CD4-positive, alpha-beta T cell (primary cell): ENCODE results near the gene ATP8A2. TPM values are rescaled to one million over a fixed set of nuclear protein-coding genes. Genes with fewer than 3 reads are reported as not detected.

Experiments used
- ATAC-seq: fragments of 200-7000 bp; cut with Tn5 transposase; one replicate; pipeline ENCODE4 v1.10.0; 2022; ENCODE audit warnings: mild to moderate bottlenecking; ENCODE audit not compliant: poor library complexity
- CTCF ChIA-PET: fragments of 350-600 bp; sonication (Branson Sonifier 250); formaldehyde crosslinking; loops from one replicate; lab custom pipeline; 2021; ENCODE audit warnings: antibody characterized with exemption, inconsistent platforms; lab: Charles Lee
- POLR2A ChIA-PET: fragments of 350-600 bp; sonication (Branson Sonifier 250); formaldehyde crosslinking; loops from one replicate; lab custom pipeline; 2021; ENCODE audit warnings: antibody characterized with exemption, inconsistent platforms; lab: Charles Lee
- DNase-seq, 14 experiments: peaks; one replicate each; pipeline ENCODE4 v3.0.0-alpha.2; 2013 to 2020; ENCODE audit warnings: mixed read lengths in 2 of 14
- H3K27ac ChIP-seq, 2 donors: one replicate each; pipeline versions ENCODE4 v1.5.1 to v1.7.0; 2013; ENCODE audit warnings: low read length in 2 of 2, low read depth in 1 of 2, mild to moderate bottlenecking in 1 of 2
- H3K27me3 ChIP-seq, 2 experiments: 1 replicate in 1 of 2; 2 replicates in 1 of 2; pipeline versions ENCODE4 v1.6.1 to v1.7.0; 2013; ENCODE audit warnings: low read length in 2 of 2, control low read depth in 1 of 2, mild to moderate bottlenecking in 1 of 2, moderate library complexity in 1 of 2; ENCODE audit not compliant: insufficient read depth in 2 of 2, control insufficient read depth in 1 of 2
- H3K36me3 ChIP-seq: one replicate; pipeline ENCODE4 v1.6.1; 2013; ENCODE audit warnings: low read length, control low read depth; ENCODE audit not compliant: insufficient read depth
- H3K4me1 ChIP-seq: one replicate; pipeline ENCODE4 v1.6.1; 2013; ENCODE audit warnings: low read length, control low read depth; ENCODE audit not compliant: insufficient read depth
- H3K4me3 ChIP-seq: one replicate; pipeline ENCODE4 v1.5.1; 2013; ENCODE audit warnings: mild to moderate bottlenecking, low read length, moderate library complexity
- H3K9me3 ChIP-seq, 2 experiments: 1 replicate in 1 of 2; 2 replicates in 1 of 2; pipeline versions ENCODE4 v1.6.1 to v1.7.0; 2013; ENCODE audit warnings: low read length in 2 of 2, mild to moderate bottlenecking in 2 of 2, control low read depth in 1 of 2, moderate library complexity in 1 of 2; ENCODE audit not compliant: control insufficient read depth in 1 of 2, insufficient read depth in 1 of 2
- H3K27ac Mint-ChIP-seq: one replicate; pipeline ENCODE4 v1.8.0; 2020; ENCODE audit warnings: mixed read lengths
- H3K27me3 Mint-ChIP-seq: one replicate; pipeline ENCODE4 v1.8.0; 2021; ENCODE audit warnings: mixed read lengths
- H3K36me3 Mint-ChIP-seq: one replicate; pipeline ENCODE4 v1.8.0; 2021; ENCODE audit warnings: low read depth, mixed read lengths
- H3K4me1 Mint-ChIP-seq: one replicate; pipeline ENCODE4 v1.8.0; 2021; ENCODE audit warnings: low read depth, mixed read lengths
- H3K4me3 Mint-ChIP-seq: one replicate; pipeline ENCODE4 v1.8.0; 2020; ENCODE audit warnings: mild to moderate bottlenecking, mixed read lengths
- H3K9me3 Mint-ChIP-seq: one replicate; pipeline ENCODE4 v1.8.0; 2020; ENCODE audit warnings: mixed read lengths
- intact Hi-C, 2 experiments: fragments of 100-400 bp; cut with DNase I in 1 of 2; cut with micrococcal nuclease in 1 of 2; formaldehyde crosslinking; loops; one replicate each; pipeline versions ENCODE4 v1.15.1 to v1.9.0; 2023 to 2025; cut with DNase I, micrococcal nuclease
- total RNA-seq, 174 experiments: library from RNA in 2 of 174; stranded (reverse) in 2 of 174; gene quantifications; one replicate each; pipeline ENCODE4 v1.2.3 and lab custom pipeline; 2021 to 2026
- TF ChIP-seq, protein P1 (sequence below): fragments of 200-600 bp; IDR thresholded peaks from one replicate; pipeline ENCODE4 v1.8.0; 2022; ENCODE audit warnings: antibody characterized with exemption, mild to moderate bottlenecking

Gene ATP8A2
- total RNA-seq, 2 experiments from 2014 or later, result 0.22 to 0.36 TPM

GRCh38 chr13:26011996-26012821, 640.4 kb downstream of the ATP8A2 start:
- Histone ChIP-seq H3K36me3 (no peaks in the 10 kb centered on the region), H3K4me3 (peak overlapping the region; percentile 57), H3K27me3 (no peaks in the 10 kb centered on the region), H3K27ac (peak overlapping the region; percentile 46 to 74), H3K9me3 (no peaks in the 10 kb centered on the region), H3K4me1 (peaks cover 17% of the 10 kb centered on the region)
- no peaks in the 10 kb centered on the region for H3K9me3 Mint-ChIP-seq
- peak overlapping the region; percentile 91 for H3K27ac Mint-ChIP-seq
- TF ChIP-seq, protein P1, sequence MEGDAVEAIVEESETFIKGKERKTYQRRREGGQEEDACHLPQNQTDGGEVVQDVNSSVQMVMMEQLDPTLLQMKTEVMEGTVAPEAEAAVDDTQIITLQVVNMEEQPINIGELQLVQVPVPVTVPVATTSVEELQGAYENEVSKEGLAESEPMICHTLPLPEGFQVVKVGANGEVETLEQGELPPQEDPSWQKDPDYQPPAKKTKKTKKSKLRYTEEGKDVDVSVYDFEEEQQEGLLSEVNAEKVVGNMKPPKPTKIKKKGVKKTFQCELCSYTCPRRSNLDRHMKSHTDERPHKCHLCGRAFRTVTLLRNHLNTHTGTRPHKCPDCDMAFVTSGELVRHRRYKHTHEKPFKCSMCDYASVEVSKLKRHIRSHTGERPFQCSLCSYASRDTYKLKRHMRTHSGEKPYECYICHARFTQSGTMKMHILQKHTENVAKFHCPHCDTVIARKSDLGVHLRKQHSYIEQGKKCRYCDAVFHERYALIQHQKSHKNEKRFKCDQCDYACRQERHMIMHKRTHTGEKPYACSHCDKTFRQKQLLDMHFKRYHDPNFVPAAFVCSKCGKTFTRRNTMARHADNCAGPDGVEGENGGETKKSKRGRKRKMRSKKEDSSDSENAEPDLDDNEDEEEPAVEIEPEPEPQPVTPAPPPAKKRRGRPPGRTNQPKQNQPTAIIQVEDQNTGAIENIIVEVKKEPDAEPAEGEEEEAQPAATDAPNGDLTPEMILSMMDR, result no peak
- peak; percentile 47 to 85 (median 60) for DNase-seq
- peak overlapping the region; percentile 85 for H3K4me3 Mint-ChIP-seq
- no peaks in the 10 kb centered on the region for H3K27me3 Mint-ChIP-seq
- POLR2A ChIA-PET, result interaction anchor here (2.0 kb wide), 1 partner anchor 124 kb away, joined by 5 read pairs; no protein-coding TSS in a partner anchor
- intact Hi-C loops, result loop anchor here in 1 of 2 experiments (1.0 to 10.0 kb wide), 2 partner anchors 40 to 107 kb away; no protein-coding TSS in a partner anchor
- ATAC-seq, result peak; percentile 95
- CTCF ChIA-PET, result no interaction called here
- peaks cover 5% of the 10 kb centered on the region for H3K36me3 Mint-ChIP-seq
- peaks cover 14% of the 10 kb centered on the region for H3K4me1 Mint-ChIP-seq

DNA sequence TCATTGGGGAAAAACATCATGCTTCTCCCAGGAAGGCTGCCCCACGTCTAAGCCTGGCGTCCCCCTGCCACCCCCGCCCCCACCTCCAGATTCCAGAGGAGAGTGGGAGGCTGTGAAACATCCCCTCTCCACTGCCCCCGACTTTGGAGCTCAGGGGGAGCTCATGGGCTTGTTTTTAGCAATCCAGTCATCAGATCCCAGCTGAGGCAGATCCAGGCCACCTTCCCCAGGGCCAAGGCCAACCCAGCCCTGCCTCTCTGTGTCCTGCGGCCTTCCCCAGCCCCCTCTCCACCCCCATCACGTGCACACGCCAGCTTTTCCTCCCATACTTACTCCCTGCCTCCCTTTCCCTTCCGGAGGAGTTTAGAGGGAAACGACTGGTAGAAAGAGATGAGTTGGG, 641.2 kb downstream of the ATP8A2 start:
- H3K27ac Mint-ChIP-seq, result peak overlapping the region; percentile 91
- CTCF ChIA-PET, result no interaction called here
- no peaks in the 10 kb centered on the region for H3K9me3 Mint-ChIP-seq
- H3K4me3 Mint-ChIP-seq, result peak overlapping the region; percentile 85
- H3K4me1 Mint-ChIP-seq, result peaks cover 22% of the 10 kb centered on the region
- no peaks in the 10 kb centered on the region for H3K9me3 ChIP-seq
- no peaks in the 10 kb centered on the region for H3K27me3 Mint-ChIP-seq
- TF ChIP-seq, protein P1, result no peak
- H3K4me3 ChIP-seq, result peak overlapping the region; percentile 57
- H3K27me3 ChIP-seq, result no peaks in the 10 kb centered on the region
- POLR2A ChIA-PET, result interaction anchor here (2.0 kb wide), 1 partner anchor 125 kb away, joined by 5 read pairs; no protein-coding TSS in a partner anchor
- no peak for ATAC-seq
- peak overlapping the region; percentile 10 to 29 for H3K27ac ChIP-seq
- no peaks in the 10 kb centered on the region for H3K36me3 ChIP-seq
- H3K4me1 ChIP-seq, result peaks cover 19% of the 10 kb centered on the region
- no peak for DNase-seq
- peaks cover 5% of the 10 kb centered on the region for H3K36me3 Mint-ChIP-seq
- intact Hi-C loops, result loop anchor here in 1 of 2 experiments (1.0 to 10.0 kb wide), 2 partner anchors 41 to 108 kb away; no protein-coding TSS in a partner anchor

- Mint-ChIP-seq H3K9me3 (no peaks in the 10 kb centered on the region), H3K36me3 (peaks cover 15% of the 10 kb centered on the region), H3K27me3 (no peaks in the 10 kb centered on the region), H3K27ac (no peak overlapping the region), H3K4me3 (no peak overlapping the region), H3K4me1 (peaks cover 27% of the 10 kb centered on the region)
- intact Hi-C loops, result loop anchor here in 1 of 2 experiments (10.0 kb wide), 1 partner anchor 111 kb away; no protein-coding TSS in a partner anchor
- ATAC-seq (no peak), DNase-seq (no peak)
- CTCF ChIA-PET, result no interaction called here
- TF ChIP-seq, protein P1, result no peak
- Histone ChIP-seq H3K9me3 (peaks cover 0 to 3% of the 10 kb centered on the region in 2 experiments), H3K27me3 (no peaks in the 10 kb centered on the region), H3K4me1 (peaks cover 19% of the 10 kb centered on the region), H3K36me3 (no peaks in the 10 kb centered on the region), H3K27ac (no peak overlapping the region), H3K4me3 (no peak overlapping the region)
- POLR2A ChIA-PET, result no interaction called here
Observed at GRCh38 chr13:26015271-26016125, 643.7 kb downstream of the ATP8A2 start.
